Gastrocnemius medialis (tissue), 4 donors: ENCODE results near the gene NEK8.

Experiments used
- POLR2A ChIP-seq, 2 donors: fragments of 450-650 bp; IDR thresholded peaks; one replicate each; pipeline ENCODE4 v1.6.1; 2017; ENCODE audit warnings: antibody characterized with exemption in 2 of 2, mild to moderate bottlenecking in 2 of 2, moderate library complexity in 2 of 2
- TF ChIP-seq, protein P1 (sequence below), 5 experiments: fragments of 450-650 bp in 3 of 5; fragments of 200-600 bp in 2 of 5; sonication (generic) in 2 of 5; IDR thresholded peaks in 4 of 5; conservative IDR thresholded peaks in 1 of 5; 1 replicate in 4 of 5; 2 replicates in 1 of 5; pipeline ENCODE4 v1.5.1; 2016 to 2019; ENCODE audit warnings: antibody characterized with exemption in 5 of 5, mild to moderate bottlenecking in 3 of 5, moderate library complexity in 3 of 5

GRCh38 chr17:28702752-28703150, 25.8 kb upstream of the NEK8 start:
- TF ChIP-seq, protein P1, sequence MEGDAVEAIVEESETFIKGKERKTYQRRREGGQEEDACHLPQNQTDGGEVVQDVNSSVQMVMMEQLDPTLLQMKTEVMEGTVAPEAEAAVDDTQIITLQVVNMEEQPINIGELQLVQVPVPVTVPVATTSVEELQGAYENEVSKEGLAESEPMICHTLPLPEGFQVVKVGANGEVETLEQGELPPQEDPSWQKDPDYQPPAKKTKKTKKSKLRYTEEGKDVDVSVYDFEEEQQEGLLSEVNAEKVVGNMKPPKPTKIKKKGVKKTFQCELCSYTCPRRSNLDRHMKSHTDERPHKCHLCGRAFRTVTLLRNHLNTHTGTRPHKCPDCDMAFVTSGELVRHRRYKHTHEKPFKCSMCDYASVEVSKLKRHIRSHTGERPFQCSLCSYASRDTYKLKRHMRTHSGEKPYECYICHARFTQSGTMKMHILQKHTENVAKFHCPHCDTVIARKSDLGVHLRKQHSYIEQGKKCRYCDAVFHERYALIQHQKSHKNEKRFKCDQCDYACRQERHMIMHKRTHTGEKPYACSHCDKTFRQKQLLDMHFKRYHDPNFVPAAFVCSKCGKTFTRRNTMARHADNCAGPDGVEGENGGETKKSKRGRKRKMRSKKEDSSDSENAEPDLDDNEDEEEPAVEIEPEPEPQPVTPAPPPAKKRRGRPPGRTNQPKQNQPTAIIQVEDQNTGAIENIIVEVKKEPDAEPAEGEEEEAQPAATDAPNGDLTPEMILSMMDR (IDR thresholded peaks at IDR 0.05 in 4 of 5, conservative IDR thresholded peaks at IDR 0.05 in 1 of 5): no peak
- no peak for TF ChIP-seq POLR2A (IDR thresholded peaks at IDR 0.05)
